ENCODE results near the gene LILRB5. TPM values are rescaled to one million over a fixed set of nuclear protein-coding genes. Genes with fewer than 3 reads are reported as not detected.
"Not testable (repeated sequence)": the region's sequence is repeated elsewhere in the genome, so short reads cannot be mapped to it uniquely, and the experiment has no call there.

Gene LILRB5
- not detected in 2 replicates for total RNA-seq (2014; rRNA removed; shearing (Covaris generic))

DNA sequence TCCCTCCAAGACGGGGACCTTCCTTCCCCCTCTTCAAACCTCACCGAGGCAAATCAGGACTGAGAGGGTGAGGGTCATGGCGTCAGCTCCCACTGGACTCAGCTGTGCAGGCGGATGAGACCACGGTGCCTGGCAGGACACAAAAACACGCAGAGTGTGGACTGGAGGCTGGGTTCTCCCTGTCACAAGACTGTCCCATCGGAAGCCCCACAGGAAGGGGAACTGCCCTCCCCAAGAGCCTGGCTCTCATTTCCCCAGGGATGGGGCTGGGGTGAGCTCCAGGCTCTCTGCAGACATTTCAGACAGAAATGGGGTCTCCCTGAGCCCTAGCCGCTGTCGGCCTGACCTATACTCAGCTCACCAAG is at the start of gene LILRB5:
TSS of gene LILRB5 (minus strand) at position 158 of the 365 bp plus-strand sequence. CDS start at position 78, 80 bp downstream.
- DNase-seq (ENCODE audit: low spot score), result no peak

DNA sequence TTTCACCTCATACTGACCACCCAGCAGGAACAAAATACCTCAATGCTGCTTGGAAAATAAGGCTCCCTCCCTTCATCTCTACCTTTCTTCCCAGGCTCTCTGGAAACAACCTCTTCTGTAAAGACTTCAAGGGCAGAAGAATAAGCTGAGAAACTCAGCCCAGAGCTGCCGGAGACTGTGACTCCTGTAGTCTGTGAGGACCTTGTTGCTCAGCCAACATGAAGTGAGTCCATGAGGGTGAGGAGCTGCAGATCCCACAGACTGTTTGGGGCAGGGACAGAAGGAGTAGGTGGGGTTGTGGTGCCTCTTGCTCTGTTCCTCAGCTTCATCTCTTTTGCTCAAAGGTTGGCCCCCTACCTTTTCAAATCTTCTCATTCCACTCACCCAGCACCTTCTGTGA is 48.1 kb upstream of the LILRB5 start:
- no peak for DNase-seq (ENCODE audit: low spot score)

DNA sequence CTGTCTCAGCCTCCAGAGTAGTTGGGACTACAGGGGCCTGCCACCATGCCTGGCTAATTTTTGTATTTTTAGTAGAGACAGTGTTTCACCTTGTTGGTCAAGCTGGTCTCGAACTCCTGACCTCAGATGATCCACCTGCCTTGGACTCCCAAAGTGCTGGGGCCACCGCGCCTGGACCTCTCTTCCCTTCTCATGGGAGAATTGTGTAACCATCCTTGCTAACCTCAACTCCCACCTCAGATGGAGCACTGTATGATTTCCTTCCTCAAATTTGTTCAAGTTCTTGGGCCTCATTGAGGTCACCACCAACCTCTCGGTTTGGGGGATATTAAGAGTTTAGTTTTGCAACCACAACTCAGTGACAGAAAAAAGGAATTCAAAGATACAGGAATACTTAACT is 45.2 kb upstream of the LILRB5 start:
- no peak for DNase-seq (ENCODE audit: low spot score)

DNA sequence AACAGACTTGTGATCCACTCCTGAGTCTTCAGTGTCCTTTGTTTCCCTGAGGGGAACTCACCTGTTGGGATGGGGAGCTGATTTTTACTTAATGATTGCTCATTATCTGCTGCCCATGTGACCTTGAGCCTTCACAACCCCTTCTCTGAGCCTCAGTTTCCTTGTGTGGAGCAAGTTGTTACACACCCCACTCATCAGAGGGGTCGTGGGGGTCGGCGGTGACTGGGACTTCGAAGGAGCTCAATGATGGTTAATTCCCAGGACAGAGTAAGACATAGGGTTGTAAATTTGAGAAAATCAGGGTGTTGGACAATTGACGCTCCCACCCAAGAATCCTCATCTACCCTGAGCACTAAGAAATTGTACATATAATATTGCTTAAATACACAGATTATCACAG is 42.4 kb upstream of the LILRB5 start:
- no peak for DNase-seq (ENCODE audit: low spot score)

DNA sequence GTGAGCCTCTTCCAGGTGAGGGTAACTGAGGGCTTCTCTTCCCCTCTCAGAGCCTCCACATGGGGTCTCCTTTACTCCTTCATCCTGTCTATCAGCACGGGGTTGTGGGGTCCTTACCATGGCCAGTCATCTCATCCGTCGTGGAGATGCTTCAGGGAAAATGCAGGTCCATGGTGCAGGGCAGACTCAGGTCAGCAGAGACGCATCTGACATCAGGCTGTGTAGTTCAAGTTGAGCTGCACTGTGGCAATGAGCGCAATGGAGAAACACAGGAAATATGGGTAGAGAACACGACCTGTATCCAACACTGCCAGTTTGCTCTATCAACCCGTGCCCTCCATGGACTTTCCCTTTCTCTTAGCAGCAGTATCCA is 42.0 kb upstream of the LILRB5 start:
- no peak for DNase-seq (ENCODE audit: low spot score)

DNA sequence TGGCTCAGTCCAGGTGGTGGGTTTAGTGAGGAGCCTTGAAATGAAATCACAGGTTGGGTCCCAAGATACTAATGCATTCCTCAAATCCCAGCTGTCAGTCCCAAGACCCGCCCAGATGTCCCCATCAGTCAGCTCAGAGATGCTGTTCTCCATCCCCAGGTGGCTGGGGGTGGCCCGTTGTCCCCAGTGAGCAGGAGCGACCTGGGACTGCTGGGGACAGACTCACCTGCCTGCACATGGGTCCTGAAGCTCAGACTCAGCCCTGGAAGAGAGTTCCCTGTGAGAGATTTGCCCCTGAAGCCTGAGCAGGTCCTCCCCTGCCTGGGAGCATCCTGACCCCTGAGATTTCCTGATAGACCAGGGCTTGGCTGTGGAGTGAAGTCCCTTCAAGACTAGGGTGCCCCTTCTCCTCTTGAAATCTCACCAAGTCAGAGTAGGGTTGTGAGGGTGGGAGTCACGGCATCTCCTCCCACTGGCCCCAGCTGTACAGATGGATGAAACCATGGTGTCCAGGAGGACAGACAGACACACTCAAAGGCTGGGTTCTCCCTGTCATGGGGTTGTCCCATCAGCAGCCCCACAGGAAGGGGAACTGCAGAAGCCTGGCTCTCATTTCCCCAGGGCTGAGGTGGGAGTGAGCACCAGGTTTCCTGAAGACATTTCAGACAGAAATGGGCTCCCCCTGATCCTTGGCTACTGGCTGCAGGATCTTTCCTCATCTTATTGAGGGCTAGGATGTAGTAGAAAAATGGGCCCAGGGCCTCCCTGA is 41.5 kb upstream of the LILRB5 start:
- DNase-seq (ENCODE audit: low spot score), result no peak

DNA sequence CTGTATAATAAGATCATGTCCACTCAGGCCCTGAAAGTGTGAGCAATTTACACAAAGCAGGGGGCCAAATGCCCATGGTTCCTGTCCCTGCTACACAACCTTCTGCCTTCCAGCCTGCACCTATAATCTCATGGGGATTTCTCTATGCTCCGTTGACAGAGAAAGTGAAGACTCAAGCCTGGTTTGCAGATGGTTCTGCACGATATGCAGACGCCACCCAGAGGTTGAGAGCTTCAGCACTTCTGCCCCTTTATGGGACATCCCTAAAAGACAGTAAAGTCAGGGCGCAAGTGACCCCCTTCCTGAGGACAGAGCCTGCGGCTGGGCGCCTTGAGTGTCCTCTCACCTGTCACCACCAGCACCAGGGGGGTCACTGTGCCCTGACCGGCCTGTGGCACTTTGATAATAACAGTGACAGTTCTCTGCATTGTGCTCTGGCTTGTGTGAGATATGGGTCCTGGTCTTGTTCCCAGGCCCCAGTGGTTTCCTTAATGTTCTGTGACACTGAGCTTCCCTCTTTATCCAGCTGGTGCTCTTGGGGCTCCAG is 40.8 kb upstream of the LILRB5 start:
- no peak for DNase-seq (ENCODE audit: low spot score)

DNA sequence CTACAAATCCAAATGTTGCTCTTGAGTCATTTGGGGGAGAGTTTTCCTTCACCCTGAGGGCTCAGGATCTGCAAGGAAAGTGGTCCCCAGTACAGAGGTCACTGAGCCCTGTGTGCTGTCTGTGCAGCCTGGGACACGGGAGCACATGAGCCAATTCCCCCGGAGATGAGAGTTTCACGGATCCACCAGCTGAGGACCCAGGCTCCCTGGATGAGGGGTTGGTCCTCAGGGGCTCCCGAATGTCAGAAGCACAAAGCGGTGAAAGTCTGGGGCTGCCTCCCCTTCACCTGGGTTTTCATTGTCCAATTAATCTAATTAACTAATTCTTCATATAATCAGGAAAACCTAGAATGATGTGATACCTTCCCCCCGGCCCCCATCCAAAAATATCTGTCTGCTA is 37.5 kb upstream of the LILRB5 start:
- DNase-seq (ENCODE audit: low spot score), result no peak

DNA sequence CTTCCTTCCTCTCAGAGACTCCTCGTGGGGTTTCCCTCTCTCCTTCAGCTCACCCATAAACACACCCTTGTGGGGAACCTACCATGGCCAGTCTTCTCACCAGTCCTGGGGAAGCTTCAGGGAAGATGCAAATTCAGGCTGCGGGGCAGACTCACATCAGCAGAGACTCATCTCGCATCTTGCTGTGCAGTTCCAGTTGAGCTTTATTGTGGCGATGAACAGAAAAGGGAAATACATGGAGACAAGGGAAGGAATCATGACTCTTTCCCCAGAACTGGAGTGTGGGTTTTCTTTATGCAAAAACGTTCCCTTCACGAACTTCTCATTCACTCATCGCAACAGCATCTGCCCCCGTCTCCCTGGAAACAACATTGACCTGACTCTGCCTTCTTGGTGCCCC is 32.1 kb upstream of the LILRB5 start:
- not testable (repeated sequence) for DNase-seq (ENCODE audit: low spot score)

DNA sequence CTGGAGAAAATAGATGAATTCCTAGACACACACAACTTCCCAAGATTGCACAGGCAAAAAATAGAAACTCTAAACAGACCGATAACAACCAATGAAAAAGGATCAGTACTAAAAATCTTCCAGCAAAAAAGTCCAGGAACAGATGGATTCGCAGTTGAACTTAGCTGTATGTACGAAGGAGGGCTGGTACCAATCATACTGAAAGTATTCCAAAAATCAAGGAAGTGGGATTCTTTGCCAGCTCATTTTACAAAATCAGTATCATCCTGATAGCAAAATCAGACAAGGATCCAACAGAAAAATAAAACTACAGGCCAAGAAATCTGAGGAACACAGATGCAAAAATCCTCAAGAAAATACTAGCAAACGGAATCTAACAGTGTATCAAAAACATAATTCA is 30.4 kb upstream of the LILRB5 start:
- peak; percentile 47 for DNase-seq (ENCODE audit: low spot score)

DNA sequence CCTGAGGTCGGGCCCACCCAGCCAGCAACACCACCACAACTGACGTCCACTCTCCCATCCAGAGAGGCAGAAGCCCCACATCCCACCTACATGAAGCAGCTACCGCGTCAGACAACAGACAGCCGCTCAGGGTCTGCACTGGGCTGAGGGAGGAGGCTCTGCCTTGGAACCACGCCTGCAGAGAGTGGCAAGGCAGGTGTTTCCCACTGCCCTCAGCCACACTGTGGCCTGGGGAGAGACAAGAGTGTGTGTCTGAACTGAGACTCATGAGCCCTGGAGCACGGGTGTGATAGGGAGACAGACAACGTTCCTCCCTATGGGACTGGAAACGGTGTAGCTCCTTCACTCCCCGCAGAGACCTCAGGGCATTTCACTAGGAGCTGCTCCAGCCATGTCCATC is 29.2 kb upstream of the LILRB5 start:
- not testable (repeated sequence) for DNase-seq (ENCODE audit: low spot score)

DNA sequence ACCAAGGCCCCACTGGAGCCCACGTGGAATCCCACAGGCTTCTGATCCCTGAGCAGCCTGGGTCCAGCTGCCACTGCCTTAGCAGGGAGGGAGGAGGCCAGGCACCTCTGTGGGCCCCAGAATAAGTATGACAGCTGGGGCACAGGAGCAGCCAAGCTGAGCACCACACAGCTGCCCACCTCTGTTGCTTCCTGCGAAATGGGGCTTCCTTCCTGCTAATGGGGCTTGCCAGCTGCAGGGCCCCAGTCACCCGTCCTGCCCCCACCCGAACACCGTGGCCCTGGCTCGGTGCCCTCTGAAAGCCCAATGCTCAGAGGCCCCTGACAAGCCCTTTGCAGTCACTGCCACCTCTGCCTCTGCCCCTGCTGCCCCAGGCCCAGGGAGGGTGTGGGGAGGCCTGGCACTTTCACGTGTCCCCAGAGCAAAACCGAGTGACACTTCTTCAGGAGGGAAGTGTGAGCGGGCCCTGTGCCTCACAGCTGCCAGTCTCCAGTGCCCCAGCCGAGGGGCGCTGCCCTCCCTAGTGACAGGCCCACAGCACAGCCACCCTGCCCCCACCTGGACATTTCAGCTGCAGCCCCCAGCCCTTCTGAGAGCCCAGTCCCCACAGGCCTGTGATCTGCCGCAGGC is 28.5 kb upstream of the LILRB5 start:
- DNase-seq (ENCODE audit: low spot score), result not testable (repeated sequence)

DNA sequence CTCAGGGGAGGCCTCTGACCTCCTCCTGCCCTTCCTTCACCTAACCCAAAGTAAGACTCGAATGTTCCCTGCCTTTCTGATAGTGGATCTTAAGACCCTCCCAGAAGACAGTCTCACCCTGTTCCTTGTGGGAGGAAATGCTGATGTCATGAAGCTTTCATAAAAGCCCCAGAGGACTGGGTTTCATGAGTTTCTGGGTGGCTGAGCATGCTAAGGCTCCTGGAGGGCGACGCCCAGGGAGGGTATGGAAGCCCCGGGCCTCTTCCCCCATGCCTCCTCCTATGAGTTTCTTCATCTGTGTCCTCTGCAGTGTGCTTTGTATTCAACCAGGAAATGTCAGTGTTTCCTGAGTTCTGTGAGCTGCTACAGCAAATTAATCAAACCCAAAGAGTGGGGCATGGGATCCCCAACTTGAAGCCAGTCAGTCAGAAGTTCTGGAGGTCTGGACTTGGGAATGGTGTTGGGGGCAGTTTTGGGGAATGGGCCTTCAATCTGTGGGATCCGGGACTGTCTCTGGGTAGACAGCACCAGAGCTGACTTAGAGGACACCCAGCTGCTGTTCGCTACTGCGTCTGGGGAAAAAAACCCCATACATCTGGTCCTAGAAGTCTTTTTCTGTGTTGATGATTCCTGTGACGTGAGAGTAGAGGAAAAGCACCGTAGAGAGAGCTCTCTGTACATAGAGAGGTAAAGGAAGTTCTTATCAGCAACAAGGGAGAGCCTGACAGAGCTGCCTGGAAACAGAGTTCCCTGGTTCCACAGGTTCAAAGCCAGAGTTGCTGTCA is 25.8 kb upstream of the LILRB5 start:
- no peak for DNase-seq (ENCODE audit: low spot score)

DNA sequence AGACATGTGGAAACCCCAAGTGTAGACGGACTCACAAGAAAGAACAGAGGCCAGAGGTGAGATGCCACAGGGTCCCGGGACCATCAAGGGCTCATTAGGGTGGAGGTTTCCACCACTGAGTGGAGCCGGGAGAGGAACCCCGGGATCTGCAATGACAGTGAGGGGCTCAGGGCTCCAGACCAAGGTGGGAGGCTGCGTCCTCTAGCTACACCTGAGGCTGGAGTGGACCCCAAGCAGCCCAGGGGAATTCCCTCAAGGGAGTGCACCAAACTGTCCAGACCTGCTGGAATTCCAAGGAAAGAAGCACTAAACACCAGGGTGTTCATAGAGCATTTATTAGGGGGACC is 24.6 kb upstream of the LILRB5 start:
- not testable (repeated sequence) for DNase-seq (ENCODE audit: low spot score)

DNA sequence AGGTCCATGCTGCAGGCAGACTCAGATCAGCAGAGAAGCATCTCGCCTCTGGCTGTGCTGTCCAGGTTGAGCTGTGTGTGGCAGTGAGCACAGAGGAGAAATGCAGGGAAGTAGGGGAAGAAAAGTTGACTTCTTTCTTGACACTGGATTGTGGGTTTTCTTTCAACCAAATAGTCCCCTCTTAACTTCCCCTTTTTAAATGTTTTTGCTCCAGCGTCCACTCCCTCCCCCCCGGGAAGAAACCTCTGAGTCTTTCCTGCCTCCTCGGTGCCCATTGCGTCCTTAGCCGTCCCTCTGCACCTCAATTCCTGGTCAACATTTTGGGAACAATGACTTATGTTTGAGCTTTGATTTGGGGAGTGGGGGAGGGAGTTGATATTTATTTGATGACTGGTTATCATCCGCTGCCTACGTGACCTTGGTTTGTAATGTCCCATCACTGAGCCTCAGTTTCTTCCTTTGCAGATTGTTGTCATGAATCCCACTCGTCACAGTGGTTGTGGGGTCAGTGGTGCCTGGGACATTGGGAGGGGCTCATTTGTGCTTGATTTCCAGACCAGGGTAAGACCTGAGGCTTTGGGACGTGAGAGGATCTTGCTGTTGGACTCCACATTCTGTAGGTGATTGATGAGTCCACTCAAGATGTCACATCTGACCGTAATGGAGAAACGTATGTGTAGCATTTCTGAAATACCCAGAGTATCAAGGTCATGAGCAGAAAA is 24.1 kb upstream of the LILRB5 start, which contains the start of gene LILRB2:
TSS of gene LILRB2 (minus strand) at position 104 of the 722 bp plus-strand sequence. CDS start 614 bp downstream, outside the sequence.
- no peak for DNase-seq (ENCODE audit: low spot score)

DNA sequence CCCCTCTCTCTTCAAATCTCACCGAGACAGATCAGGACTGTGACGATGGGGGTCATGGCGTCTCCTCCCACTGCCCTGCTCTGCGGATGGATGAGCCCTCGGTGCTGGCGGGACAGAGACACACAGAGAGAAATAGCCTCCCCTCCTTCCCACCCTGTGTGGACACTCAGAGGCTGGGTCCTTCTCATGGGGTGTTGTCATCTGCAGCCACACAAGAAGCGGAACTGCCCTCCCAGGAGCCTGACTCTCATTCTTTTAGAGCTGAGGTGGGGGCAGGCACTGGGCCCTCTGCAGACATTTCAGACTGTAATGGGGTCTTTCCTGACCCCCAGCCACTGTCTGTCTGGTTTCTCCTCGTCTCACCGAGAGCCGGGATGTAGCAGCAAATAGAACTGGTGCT is 23.4 kb upstream of the LILRB5 start:
- DNase-seq (ENCODE audit: low spot score), result not testable (repeated sequence)

DNA sequence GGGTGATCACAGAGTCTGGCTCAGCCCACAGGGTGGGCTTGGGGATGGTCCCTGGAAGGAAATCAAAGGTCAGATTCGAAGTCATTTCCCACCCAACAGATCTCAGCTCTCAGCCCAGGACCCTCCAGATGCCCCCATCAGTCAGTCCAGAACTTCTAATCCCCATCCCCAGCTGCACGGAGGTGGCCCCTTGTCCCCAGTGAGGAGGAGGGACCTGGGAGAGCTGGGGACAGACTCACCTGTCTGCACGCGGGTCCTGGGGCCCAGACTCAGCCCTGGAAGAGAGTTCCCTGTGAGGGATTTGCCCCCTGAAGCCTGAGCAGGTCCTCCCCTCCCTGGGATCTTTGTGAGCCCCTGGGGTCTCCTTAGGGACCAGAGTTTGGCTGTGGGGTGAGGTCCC is 23.0 kb upstream of the LILRB5 start:
- DNase-seq (ENCODE audit: low spot score), result not testable (repeated sequence)

DNA sequence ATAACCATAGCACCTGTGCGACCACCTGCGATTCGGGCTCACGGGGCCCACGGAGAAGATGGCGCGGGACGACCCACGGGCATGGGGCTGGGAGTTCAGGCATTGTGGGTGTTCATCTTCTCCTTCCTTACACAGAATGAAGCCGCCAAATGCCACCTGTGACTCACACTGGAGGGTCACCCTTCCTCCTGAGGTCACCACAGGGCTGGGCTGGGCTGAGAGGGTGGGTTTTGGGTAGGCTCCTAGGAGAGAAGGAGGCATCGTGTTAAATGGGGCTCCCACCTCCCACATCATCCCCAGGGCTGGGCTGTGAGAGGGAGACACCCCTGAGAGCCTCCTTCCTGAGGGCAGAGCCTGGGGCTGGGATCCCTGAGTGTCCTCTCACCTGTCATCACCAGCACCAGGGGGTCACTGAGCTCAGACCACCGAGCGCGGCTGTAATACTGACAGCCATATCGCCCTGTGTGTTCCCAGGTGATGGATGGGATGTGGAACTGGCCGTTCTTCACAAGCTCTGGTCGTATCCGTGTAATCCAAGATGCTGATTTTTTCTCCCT is 22.4 kb upstream of the LILRB5 start:
- DNase-seq (ENCODE audit: low spot score), result no peak

DNA sequence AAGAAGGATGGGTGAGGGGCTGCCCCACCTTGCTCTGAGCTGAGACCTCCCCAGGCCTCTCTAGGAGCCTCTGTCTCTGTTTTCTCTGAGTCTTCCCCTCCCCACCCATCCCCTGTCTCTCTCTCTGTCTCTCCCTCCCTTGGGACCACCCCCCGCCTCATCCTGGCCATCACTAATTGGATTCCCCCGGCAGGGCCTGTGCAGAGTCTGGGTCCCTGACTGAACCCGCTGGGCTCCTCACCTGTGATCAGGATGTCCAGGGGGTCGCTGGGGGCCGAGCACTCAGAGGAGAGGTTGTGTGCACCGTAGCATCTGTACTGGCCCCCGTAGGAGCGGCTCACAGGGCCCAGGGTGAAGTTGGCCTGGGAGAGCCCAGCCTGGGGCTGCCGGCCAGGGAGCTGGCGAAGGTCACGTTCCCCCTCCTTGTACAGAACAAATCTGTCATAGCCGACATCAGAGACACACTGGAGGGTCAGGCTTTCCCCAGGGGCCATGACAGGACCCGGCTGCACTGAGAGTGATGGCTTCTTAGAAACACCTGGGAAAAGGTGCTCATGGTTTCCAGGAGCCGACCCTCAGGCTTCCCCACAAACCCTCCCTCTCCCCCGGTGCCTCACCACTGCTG is 21.6 kb upstream of the LILRB5 start:
- not testable (repeated sequence) for DNase-seq (ENCODE audit: low spot score)

DNA sequence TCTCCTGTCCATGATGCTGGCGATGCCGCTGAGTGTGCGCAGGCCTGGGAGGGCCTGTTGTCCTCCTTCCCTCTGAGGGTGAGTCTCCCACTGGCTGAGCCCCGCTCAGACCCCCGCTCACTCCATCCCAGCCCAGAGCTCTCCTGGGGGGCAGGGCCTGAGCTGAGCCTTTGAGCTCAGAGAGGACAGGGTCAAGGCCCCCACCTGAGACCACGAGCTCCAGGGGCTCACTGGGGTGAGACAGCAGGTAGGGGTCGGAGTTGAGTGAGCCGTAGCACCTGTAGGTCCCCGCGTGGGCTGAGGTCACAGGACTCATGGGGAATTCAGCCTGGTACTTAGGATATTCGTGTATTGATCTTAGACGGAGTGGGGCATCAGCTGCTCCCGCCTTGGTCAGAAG is 21.0 kb upstream of the LILRB5 start:
- not testable (repeated sequence) for DNase-seq (ENCODE audit: low spot score)

DNA sequence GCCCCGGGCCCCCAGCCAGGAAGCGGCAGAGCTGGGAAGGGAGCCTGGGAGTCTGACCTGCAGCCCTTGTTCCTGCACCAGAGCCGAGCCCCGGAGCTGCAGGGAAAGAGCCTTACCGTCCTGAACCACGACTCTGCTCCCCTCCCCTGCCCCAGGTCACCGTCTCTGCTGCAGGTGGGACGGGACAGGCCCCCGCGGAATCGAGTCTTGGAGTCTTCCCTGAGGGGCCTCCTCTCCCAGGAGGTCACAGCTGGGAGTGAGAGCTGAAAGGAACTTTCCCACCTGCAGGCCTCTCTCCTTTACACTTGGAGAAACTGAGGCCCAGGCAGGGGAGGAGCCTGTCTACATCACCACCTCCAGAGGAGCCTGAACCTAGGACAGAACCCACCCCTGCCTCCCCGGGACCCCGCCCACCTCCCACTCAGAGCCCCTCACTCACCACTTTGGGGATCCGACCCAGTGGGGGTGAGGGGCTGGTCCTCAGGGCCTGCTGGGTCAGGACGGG is 20.1 kb upstream of the LILRB5 start:
- DNase-seq (ENCODE audit: low spot score), result not testable (repeated sequence)

All from A172 (cell line).